Measurements from ENCODE around the gene COL5A1. TPM values are rescaled to one million over a fixed set of nuclear protein-coding genes. Genes with fewer than 3 reads are reported as not detected.

COL5A1 gene
- 2.8 TPM for total RNA-seq

- peak; percentile 59 for DNase-seq (ENCODE audit: low spot score)
- ATAC-seq, result peak; percentile 84
Observed at GRCh38 chr9:134641173-134641989, at the start of gene COL5A1. Gene COL5A1, plus strand, starts transcription at chr9:134641803. Its CDS starts 385 bp downstream, at chr9:134642188.

- ATAC-seq, result peak; percentile 76
- peak; percentile 46 for DNase-seq (ENCODE audit: low spot score)
Observed at GRCh38 chr9:134592018-134592818, 49.4 kb upstream of the COL5A1 start.

- no peak for ATAC-seq
- no peak for DNase-seq (ENCODE audit: low spot score)
Observed at GRCh38 chr9:134592819-134593200, 48.8 kb upstream of the COL5A1 start.

GRCh38 chr9:134593286-134594077 lies 48.1 kb upstream of the COL5A1 start:
- DNase-seq (ENCODE audit: low spot score) (peak; percentile 34), ATAC-seq (no peak)

GRCh38 chr9:134594078-134594941 lies 47.3 kb upstream of the COL5A1 start:
- ATAC-seq (no peak), DNase-seq (ENCODE audit: low spot score) (peak; percentile 37)

- DNase-seq (ENCODE audit: low spot score), result peak; percentile 38
- no peak for ATAC-seq
Observed at GRCh38 chr9:134595014-134595413, 46.6 kb upstream of the COL5A1 start.

GRCh38 chr9:134597041-134597913 lies 44.3 kb upstream of the COL5A1 start:
- ATAC-seq (no peak), DNase-seq (ENCODE audit: low spot score) (peak; percentile 35)

- ATAC-seq, result peak; percentile 40
- DNase-seq (ENCODE audit: low spot score), result no peak
Observed at GRCh38 chr9:134597957-134598883, 43.4 kb upstream of the COL5A1 start.

GRCh38 chr9:134598884-134599245 lies 42.7 kb upstream of the COL5A1 start:
- ATAC-seq, result no peak
- DNase-seq (ENCODE audit: low spot score), result no peak

- DNase-seq (ENCODE audit: low spot score), result no peak
Observed at GRCh38 chr9:134600371-134600770, 41.2 kb upstream of the COL5A1 start.

GRCh38 chr9:134600836-134601638 lies 40.6 kb upstream of the COL5A1 start:
- ATAC-seq, result no peak
- DNase-seq (ENCODE audit: low spot score), result no peak

More at GRCh38 chr9:134600371-134600770, 41.2 kb upstream of the COL5A1 start:
- ATAC-seq, result no peak

- ATAC-seq, result no peak
- no peak for DNase-seq (ENCODE audit: low spot score)
Observed at GRCh38 chr9:134601764-134602163, 39.8 kb upstream of the COL5A1 start.

GRCh38 chr9:134602547-134603362 lies 38.8 kb upstream of the COL5A1 start:
- DNase-seq (ENCODE audit: low spot score), result no peak
- peak; percentile 13 for ATAC-seq

GRCh38 chr9:134604834-134605233 lies 36.8 kb upstream of the COL5A1 start:
- DNase-seq (ENCODE audit: low spot score) (no peak), ATAC-seq (no peak)

GRCh38 chr9:134605351-134605965 lies 36.1 kb upstream of the COL5A1 start:
- ATAC-seq, result no peak

GRCh38 chr9:134605966-134606357 lies 35.6 kb upstream of the COL5A1 start:
- no peak for ATAC-seq

More at GRCh38 chr9:134605351-134605965, 36.1 kb upstream of the COL5A1 start:
- peak; percentile 27 for DNase-seq (ENCODE audit: low spot score)

More at GRCh38 chr9:134605966-134606357, 35.6 kb upstream of the COL5A1 start:
- DNase-seq (ENCODE audit: low spot score), result no peak

All from left lobe of liver (tissue), 2 donors.